Measurements from ENCODE around the gene GGACT.

GGACT gene

DNA sequence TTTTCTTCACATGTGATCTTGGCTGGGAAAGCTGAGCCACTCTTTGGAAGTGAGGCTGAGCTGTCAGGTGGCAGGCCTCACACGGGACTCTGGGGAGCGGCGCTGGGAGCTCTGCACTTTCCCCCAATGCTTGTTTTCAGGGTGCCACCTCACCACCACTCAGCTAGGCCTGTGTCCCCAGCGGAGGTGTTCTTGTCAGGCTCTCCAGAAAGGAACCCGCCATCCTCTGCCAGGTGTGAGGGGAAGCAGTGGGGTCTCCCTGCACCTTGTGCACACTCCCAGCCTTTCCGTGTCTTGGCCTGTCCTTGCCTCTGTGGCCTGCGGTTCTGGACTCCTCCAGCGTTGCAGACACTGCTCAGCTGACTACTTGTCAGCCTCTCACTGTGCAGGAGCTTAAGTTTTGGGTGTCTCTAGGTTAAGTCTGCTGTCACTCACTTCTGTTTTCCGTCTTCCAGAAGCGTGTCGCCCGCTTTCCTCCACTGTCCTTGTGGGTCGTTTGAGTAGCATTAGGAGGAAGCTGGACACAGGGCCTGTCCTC lies 51.9 kb downstream of the GGACT start:
- no peaks in the 10 kb centered on the region for H3K36me3 ChIP-seq (ENCODE audit: control insufficient read depth in 2 of 2, insufficient read depth in 1 of 2, low read length in 2 of 2)
- TF ChIP-seq, protein P1, sequence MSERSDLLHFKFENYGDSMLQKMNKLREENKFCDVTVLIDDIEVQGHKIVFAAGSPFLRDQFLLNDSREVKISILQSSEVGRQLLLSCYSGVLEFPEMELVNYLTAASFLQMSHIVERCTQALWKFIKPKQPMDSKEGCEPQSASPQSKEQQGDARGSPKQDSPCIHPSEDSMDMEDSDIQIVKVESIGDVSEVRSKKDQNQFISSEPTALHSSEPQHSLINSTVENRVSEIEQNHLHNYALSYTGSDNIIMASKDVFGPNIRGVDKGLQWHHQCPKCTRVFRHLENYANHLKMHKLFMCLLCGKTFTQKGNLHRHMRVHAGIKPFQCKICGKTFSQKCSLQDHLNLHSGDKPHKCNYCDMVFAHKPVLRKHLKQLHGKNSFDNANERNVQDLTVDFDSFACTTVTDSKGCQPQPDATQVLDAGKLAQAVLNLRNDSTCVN (tag by site-specific recombination; optimal IDR thresholded peaks at IDR 0.05): no peak
- TF ChIP-seq, protein P2, sequence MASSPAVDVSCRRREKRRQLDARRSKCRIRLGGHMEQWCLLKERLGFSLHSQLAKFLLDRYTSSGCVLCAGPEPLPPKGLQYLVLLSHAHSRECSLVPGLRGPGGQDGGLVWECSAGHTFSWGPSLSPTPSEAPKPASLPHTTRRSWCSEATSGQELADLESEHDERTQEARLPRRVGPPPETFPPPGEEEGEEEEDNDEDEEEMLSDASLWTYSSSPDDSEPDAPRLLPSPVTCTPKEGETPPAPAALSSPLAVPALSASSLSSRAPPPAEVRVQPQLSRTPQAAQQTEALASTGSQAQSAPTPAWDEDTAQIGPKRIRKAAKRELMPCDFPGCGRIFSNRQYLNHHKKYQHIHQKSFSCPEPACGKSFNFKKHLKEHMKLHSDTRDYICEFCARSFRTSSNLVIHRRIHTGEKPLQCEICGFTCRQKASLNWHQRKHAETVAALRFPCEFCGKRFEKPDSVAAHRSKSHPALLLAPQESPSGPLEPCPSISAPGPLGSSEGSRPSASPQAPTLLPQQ (tag by site-specific recombination; IDR thresholded peaks at IDR 0.05): no peak
- no peak for TF ChIP-seq ZNF10 (tag by site-specific recombination; IDR thresholded peaks at IDR 0.05)
- no peak for TF ChIP-seq BCL11B (tag by site-specific recombination; IDR thresholded peaks at IDR 0.05; ENCODE audit: low read depth)
- TF ChIP-seq, protein P3, sequence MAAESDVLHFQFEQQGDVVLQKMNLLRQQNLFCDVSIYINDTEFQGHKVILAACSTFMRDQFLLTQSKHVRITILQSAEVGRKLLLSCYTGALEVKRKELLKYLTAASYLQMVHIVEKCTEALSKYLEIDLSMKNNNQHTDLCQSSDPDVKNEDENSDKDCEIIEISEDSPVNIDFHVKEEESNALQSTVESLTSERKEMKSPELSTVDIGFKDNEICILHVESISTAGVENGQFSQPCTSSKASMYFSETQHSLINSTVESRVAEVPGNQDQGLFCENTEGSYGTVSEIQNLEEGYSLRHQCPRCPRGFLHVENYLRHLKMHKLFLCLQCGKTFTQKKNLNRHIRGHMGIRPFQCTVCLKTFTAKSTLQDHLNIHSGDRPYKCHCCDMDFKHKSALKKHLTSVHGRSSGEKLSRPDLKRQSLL (tag by site-specific recombination; IDR thresholded peaks at IDR 0.05): no peak
- no peak for TF ChIP-seq ZNF777 (tag by site-specific recombination; IDR thresholded peaks at IDR 0.05; ENCODE audit: borderline replicate concordance)
- TF ChIP-seq ZNF266 (tag by site-specific recombination; IDR thresholded peaks at IDR 0.05; ENCODE audit: low read depth): no peak
- no peak for TF ChIP-seq ZNF239 (tag by site-specific recombination; IDR thresholded peaks at IDR 0.05)
- TF ChIP-seq ZBTB17 (tag by site-specific recombination; IDR thresholded peaks at IDR 0.05): no peak
- TF ChIP-seq ZNF530 (tag by site-specific recombination; IDR thresholded peaks at IDR 0.05; ENCODE audit: low read depth): no peak
- TF ChIP-seq ZNF354C (tag by site-specific recombination; IDR thresholded peaks at IDR 0.05; ENCODE audit: borderline replicate concordance, low read depth): no peak
- TF ChIP-seq ZNF140 (tag by site-specific recombination; IDR thresholded peaks at IDR 0.05): no peak
- no peak for TF ChIP-seq OVOL3 (tag by site-specific recombination; IDR thresholded peaks at IDR 0.05)
- no peak for TF ChIP-seq ZNF792 (tag by site-specific recombination; IDR thresholded peaks at IDR 0.05)
- no peak for TF ChIP-seq ZNF19 (tag by site-specific recombination; IDR thresholded peaks at IDR 0.05; ENCODE audit: low read depth)
- TF ChIP-seq ZNF768 (tag by site-specific recombination; IDR thresholded peaks at IDR 0.05): no peak
- no peak for TF ChIP-seq KLF7 (tag by site-specific recombination; IDR thresholded peaks at IDR 0.05; ENCODE audit: borderline replicate concordance)
- TF ChIP-seq, protein P4, sequence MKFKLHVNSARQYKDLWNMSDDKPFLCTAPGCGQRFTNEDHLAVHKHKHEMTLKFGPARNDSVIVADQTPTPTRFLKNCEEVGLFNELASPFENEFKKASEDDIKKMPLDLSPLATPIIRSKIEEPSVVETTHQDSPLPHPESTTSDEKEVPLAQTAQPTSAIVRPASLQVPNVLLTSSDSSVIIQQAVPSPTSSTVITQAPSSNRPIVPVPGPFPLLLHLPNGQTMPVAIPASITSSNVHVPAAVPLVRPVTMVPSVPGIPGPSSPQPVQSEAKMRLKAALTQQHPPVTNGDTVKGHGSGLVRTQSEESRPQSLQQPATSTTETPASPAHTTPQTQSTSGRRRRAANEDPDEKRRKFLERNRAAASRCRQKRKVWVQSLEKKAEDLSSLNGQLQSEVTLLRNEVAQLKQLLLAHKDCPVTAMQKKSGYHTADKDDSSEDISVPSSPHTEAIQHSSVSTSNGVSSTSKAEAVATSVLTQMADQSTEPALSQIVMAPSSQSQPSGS (tag by site-specific recombination; IDR thresholded peaks at IDR 0.05; ENCODE audit: low read depth): no peak
- POLR2A ChIA-PET: no interaction called here
- no peak overlapping the region for H3K4me3 ChIP-seq (ENCODE audit: low read depth, low read length)
- H3K9me3 ChIP-seq (ENCODE audit: control insufficient read depth, insufficient read depth, low read depth, low read length): no peaks in the 10 kb centered on the region
- no peak overlapping the region for H3K27ac ChIP-seq (ENCODE audit: extremely low read depth, low read depth, low read length)
- no peaks in the 10 kb centered on the region for H3K4me1 ChIP-seq (ENCODE audit: control insufficient read depth, insufficient read depth, low read length)
- CTCF ChIA-PET: no interaction called here

DNA sequence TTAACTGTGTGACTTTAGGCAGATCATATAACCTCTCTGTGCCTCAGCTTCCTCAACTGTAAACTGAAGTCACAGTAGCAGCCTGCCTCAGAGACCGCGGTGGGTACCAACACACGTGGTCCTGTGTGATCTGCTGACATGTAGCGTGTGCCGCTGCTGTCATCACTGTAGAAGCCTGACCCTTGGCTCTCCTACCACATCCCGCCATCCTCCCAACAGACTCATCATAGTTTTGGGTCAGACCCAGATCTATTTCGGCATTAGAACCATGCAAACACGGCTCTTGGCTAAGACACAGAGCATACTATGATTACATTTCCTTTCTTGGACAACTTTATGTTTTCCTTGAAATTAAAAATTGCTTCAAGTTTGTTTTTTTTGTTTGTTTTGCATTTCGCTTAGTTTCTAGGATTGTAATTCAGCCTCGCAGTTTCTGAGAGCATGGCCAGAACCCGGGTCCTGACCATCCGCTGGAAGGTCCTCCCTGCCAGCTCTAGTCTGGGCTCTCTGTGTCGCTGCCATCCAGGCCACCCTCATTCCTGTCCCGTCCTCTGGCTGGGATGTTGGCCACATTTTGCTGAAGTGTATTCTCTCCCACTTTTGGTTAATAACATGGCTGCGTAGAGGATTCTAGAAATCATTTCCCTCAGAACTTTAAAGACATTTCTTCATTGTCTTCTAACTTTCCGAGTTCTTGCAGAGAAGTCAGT lies 53.0 kb downstream of the GGACT start:
- H3K4me1 ChIP-seq (ENCODE audit: control insufficient read depth, insufficient read depth, low read length): no peaks in the 10 kb centered on the region
- H3K9me3 ChIP-seq (ENCODE audit: control insufficient read depth, insufficient read depth, low read depth, low read length): no peaks in the 10 kb centered on the region
- no peaks in the 10 kb centered on the region for H3K36me3 ChIP-seq (ENCODE audit: control insufficient read depth in 2 of 2, insufficient read depth in 1 of 2, low read length in 2 of 2)
- ChIA-PET CTCF (no interaction called here), POLR2A (no interaction called here)
- H3K4me3 ChIP-seq (ENCODE audit: low read depth, low read length): no peak overlapping the region
- H3K27ac ChIP-seq (ENCODE audit: extremely low read depth, low read depth, low read length): no peak overlapping the region
- no peak for TF ChIP-seq ZNF214 (tag by site-specific recombination; IDR thresholded peaks at IDR 0.05; ENCODE audit: borderline replicate concordance)
